Measurements from ENCODE around the gene RILPL1.

The RILPL1 gene

DNA sequence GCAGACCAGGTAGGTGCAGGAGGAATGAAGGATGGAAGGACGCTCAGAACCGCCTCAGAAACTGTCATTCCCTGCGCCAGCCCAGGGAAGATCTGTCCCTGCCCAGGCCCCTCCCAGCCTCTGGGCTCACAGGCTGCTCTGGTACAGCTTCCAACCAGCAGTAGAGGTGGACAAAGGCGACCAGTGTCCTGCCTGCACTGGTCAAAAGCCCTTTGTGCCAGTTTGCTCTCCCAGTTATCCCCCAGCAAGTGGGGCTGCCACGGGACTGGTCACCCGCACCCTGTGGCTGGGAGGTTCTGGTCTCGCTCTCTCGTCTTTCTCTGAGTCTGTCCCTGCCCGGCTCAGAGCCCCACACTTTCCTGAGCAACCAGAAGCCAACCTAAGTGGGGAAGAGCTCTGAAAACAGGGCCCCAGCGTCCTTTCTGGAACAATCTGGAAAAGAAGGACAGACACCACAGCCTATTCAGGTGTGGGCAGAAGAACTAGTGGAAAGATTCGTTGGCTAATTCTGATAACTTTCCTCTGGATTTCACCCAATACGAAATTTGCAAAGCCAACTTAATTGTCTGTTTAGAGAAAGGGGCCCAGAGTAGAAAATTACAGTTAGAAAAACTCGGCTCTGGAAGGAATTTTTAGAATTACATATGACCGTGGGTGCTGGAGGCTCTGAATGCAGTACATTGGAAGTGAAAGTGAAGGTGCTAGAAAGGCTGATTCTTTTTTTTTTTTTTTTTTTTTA lies 53.9 kb downstream of the RILPL1 start:
- no peaks in the 10 kb centered on the region; the same call in 1 of the 2 replicates for H3K4me1 ChIP-seq (ENCODE audit: control insufficient read depth, insufficient read depth, low read length)
- H3K9ac ChIP-seq (ENCODE audit: low read length): no peak overlapping the region
- no peaks in the 10 kb centered on the region for H3K9me3 ChIP-seq (ENCODE audit: control insufficient read depth, insufficient read depth, low read depth, low read length)
- H3K27me3 ChIP-seq (ENCODE audit: control insufficient read depth, insufficient read depth, low read length): no peaks in the 10 kb centered on the region
- no peak overlapping the region for H3K4me3 ChIP-seq (ENCODE audit: low read depth, low read length)
- H3K36me3 ChIP-seq (ENCODE audit: control insufficient read depth, insufficient read depth, low read length): peaks cover 8% of the 10 kb centered on the region; the same call in 1 of the 2 replicates
- no peak overlapping the region for H3K27ac ChIP-seq (ENCODE audit: low read depth, low read length)

DNA sequence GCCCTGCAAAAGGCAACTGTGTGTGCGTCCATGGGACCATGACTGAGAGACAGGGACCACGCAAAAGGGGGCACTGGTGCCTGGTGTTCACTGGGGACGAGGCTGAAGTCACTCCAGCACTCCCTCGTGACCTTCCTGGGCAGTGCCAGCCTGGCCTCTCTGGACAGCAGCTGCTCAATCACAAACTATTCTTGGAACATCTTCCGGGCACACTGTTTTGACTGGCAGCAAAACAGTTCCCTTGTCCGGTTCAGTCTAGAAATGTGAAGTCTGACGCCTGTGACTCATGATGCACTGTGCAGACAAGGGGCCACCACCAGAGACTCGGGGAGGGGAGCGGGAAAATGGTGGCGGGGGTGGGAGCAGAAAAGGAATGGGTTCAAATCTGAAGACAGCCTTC lies 54.8 kb downstream of the RILPL1 start:
- H3K27ac ChIP-seq (ENCODE audit: low read depth, low read length): no peak overlapping the region

DNA sequence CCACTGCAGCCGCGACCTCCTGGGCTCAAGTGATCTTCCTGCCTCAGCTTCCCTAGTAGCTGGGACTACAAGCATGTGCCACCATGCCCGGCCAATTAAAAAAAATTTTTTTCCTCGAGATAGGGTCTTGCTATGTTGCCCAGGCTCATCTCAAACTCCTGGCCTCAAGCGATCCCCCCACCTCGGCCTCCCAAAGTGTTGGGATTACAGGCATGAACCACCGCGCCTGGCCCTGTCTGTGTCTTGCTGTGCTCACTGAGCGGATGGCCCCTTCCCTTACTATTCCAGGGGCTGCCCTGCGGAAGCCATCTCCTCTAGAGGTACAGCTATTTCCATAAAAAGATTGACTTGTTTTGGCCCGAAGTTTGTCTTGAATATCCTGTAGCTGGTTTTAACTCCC lies 55.5 kb downstream of the RILPL1 start:
- H3K27ac ChIP-seq (ENCODE audit: low read depth, low read length): no peak overlapping the region
- no peaks in the 10 kb centered on the region; the same call in 1 of the 2 replicates for H3K4me1 ChIP-seq (ENCODE audit: control insufficient read depth, insufficient read depth, low read length)
- H3K9me3 ChIP-seq (ENCODE audit: control insufficient read depth, insufficient read depth, low read depth, low read length): no peaks in the 10 kb centered on the region
- no peak overlapping the region for H3K4me3 ChIP-seq (ENCODE audit: low read depth, low read length)
- H3K36me3 ChIP-seq (ENCODE audit: control insufficient read depth, insufficient read depth, low read length): peaks cover 9% of the 10 kb centered on the region; the same call in 1 of the 2 replicates
- no peaks in the 10 kb centered on the region for H3K27me3 ChIP-seq (ENCODE audit: control insufficient read depth, insufficient read depth, low read length)
- no peak overlapping the region for H3K9ac ChIP-seq (ENCODE audit: low read length)

More for the DNA sequence above, 54.8 kb downstream of the RILPL1 start:
- Histone ChIP-seq H3K36me3 (ENCODE audit: control insufficient read depth, insufficient read depth, low read length) (peaks cover 8% of the 10 kb centered on the region; the same call in 1 of the 2 replicates), H3K9me3 (ENCODE audit: control insufficient read depth, insufficient read depth, low read depth, low read length) (no peaks in the 10 kb centered on the region), H3K27me3 (ENCODE audit: control insufficient read depth, insufficient read depth, low read length) (no peaks in the 10 kb centered on the region), H3K9ac (ENCODE audit: low read length) (no peak overlapping the region), H3K4me1 (ENCODE audit: control insufficient read depth, insufficient read depth, low read length) (no peaks in the 10 kb centered on the region; the same call in 1 of the 2 replicates), H3K4me3 (ENCODE audit: low read depth, low read length) (no peak overlapping the region)

- no peak overlapping the region for H3K27ac ChIP-seq (ENCODE audit: low read depth, low read length)
- no peaks in the 10 kb centered on the region for H3K27me3 ChIP-seq (ENCODE audit: control insufficient read depth, insufficient read depth, low read length)
- H3K9ac ChIP-seq (ENCODE audit: low read length): no peak overlapping the region
Observed at GRCh38 chr12:123475246-123475703, 58.2 kb downstream of the RILPL1 start.

GRCh38 chr12:123474485-123475245 lies 58.9 kb downstream of the RILPL1 start:
- Histone ChIP-seq H3K4me3 (ENCODE audit: low read depth, low read length) (no peak overlapping the region), H3K9me3 (ENCODE audit: control insufficient read depth, insufficient read depth, low read depth, low read length) (no peaks in the 10 kb centered on the region), H3K9ac (ENCODE audit: low read length) (no peak overlapping the region), H3K4me1 (ENCODE audit: control insufficient read depth, insufficient read depth, low read length) (no peaks in the 10 kb centered on the region; the same call in 1 of the 2 replicates), H3K27me3 (ENCODE audit: control insufficient read depth, insufficient read depth, low read length) (no peaks in the 10 kb centered on the region), H3K27ac (ENCODE audit: low read depth, low read length) (no peak overlapping the region), H3K36me3 (ENCODE audit: control insufficient read depth, insufficient read depth, low read length) (peaks cover 28% of the 10 kb centered on the region)

More at GRCh38 chr12:123475246-123475703, 58.2 kb downstream of the RILPL1 start:
- no peak overlapping the region for H3K4me3 ChIP-seq (ENCODE audit: low read depth, low read length)
- H3K36me3 ChIP-seq (ENCODE audit: control insufficient read depth, insufficient read depth, low read length): peaks cover 28% of the 10 kb centered on the region
- H3K9me3 ChIP-seq (ENCODE audit: control insufficient read depth, insufficient read depth, low read depth, low read length): no peaks in the 10 kb centered on the region
- H3K4me1 ChIP-seq (ENCODE audit: control insufficient read depth, insufficient read depth, low read length): no peaks in the 10 kb centered on the region; the same call in 1 of the 2 replicates

DNA sequence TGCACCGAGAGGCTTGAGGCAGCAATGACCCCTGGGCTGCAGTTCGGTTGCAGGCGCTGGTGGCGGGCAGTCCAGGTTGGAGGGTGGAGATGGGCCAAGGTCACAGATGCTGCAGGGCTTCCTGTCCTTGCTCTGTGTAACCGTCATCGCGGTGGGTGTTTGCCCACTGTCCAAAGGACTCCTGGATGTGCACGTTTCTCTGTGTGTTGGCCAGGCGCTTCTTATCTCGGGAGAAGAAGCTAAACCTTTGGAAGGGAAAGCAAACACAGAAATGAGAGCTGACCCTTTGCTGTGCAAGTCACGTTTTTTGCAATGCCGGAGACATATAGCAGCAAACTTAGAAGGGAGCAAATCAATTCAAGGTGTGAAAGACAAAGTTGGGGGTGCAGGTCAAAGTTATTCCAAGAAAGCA lies 61.1 kb downstream of the RILPL1 start:
- Histone ChIP-seq H3K27me3 (ENCODE audit: control insufficient read depth, insufficient read depth, low read length) (no peaks in the 10 kb centered on the region), H3K27ac (ENCODE audit: low read depth, low read length) (no peak overlapping the region), H3K36me3 (ENCODE audit: control insufficient read depth, insufficient read depth, low read length) (peaks cover 31% of the 10 kb centered on the region), H3K9ac (ENCODE audit: low read length) (no peak overlapping the region), H3K9me3 (ENCODE audit: control insufficient read depth, insufficient read depth, low read depth, low read length) (no peaks in the 10 kb centered on the region), H3K4me3 (ENCODE audit: low read depth, low read length) (no peak overlapping the region), H3K4me1 (ENCODE audit: control insufficient read depth, insufficient read depth, low read length) (no peaks in the 10 kb centered on the region; the same call in 1 of the 2 replicates)

GRCh38 chr12:123471374-123472068 lies 62.0 kb downstream of the RILPL1 start:
- Histone ChIP-seq H3K9me3 (ENCODE audit: control insufficient read depth, insufficient read depth, low read depth, low read length) (no peaks in the 10 kb centered on the region), H3K27me3 (ENCODE audit: control insufficient read depth, insufficient read depth, low read length) (no peaks in the 10 kb centered on the region), H3K9ac (ENCODE audit: low read length) (no peak overlapping the region), H3K36me3 (ENCODE audit: control insufficient read depth, insufficient read depth, low read length) (peaks cover 29% of the 10 kb centered on the region), H3K4me3 (ENCODE audit: low read depth, low read length) (no peak overlapping the region), H3K4me1 (ENCODE audit: control insufficient read depth, insufficient read depth, low read length) (no peaks in the 10 kb centered on the region; the same call in 1 of the 2 replicates), H3K27ac (ENCODE audit: low read depth, low read length) (no peak overlapping the region)

GRCh38 chr12:123469978-123470377 lies 63.5 kb downstream of the RILPL1 start:
- Histone ChIP-seq H3K4me1 (ENCODE audit: control insufficient read depth, insufficient read depth, low read length) (no peaks in the 10 kb centered on the region), H3K9ac (ENCODE audit: low read length) (no peak overlapping the region), H3K36me3 (ENCODE audit: control insufficient read depth, insufficient read depth, low read length) (peaks cover 38% of the 10 kb centered on the region), H3K27me3 (ENCODE audit: control insufficient read depth, insufficient read depth, low read length) (no peaks in the 10 kb centered on the region), H3K9me3 (ENCODE audit: control insufficient read depth, insufficient read depth, low read depth, low read length) (no peaks in the 10 kb centered on the region), H3K4me3 (ENCODE audit: low read depth, low read length) (no peak overlapping the region), H3K27ac (ENCODE audit: low read depth, low read length) (no peak overlapping the region)

DNA sequence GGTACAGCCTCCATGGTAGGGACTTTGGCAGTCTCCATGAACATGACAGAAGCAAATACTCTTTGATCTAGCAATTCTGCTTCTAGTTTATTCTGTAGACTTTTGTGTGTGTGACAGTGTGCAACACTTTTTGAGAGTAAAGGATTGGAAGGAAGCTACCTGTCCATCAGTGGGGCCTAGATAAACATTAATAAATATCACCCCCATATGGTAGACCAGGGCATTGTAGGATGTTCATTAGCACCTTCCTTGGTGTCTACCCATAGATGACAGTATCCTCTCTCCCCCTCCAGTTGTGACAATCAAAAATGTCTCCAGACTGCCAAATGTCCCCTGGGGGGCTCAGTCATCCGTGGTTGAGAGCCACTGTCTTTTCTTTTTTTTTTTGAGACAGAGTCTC lies 64.7 kb downstream of the RILPL1 start:
- no peaks in the 10 kb centered on the region for H3K9me3 ChIP-seq (ENCODE audit: control insufficient read depth, insufficient read depth, low read depth, low read length)
- H3K9ac ChIP-seq (ENCODE audit: low read length): no peak overlapping the region
- H3K4me3 ChIP-seq (ENCODE audit: low read depth, low read length): no peak overlapping the region
- peaks cover 38% of the 10 kb centered on the region for H3K36me3 ChIP-seq (ENCODE audit: control insufficient read depth, insufficient read depth, low read length)
- H3K4me1 ChIP-seq (ENCODE audit: control insufficient read depth, insufficient read depth, low read length): no peaks in the 10 kb centered on the region
- H3K27ac ChIP-seq (ENCODE audit: low read depth, low read length): no peak overlapping the region
- no peaks in the 10 kb centered on the region for H3K27me3 ChIP-seq (ENCODE audit: control insufficient read depth, insufficient read depth, low read length)

DNA sequence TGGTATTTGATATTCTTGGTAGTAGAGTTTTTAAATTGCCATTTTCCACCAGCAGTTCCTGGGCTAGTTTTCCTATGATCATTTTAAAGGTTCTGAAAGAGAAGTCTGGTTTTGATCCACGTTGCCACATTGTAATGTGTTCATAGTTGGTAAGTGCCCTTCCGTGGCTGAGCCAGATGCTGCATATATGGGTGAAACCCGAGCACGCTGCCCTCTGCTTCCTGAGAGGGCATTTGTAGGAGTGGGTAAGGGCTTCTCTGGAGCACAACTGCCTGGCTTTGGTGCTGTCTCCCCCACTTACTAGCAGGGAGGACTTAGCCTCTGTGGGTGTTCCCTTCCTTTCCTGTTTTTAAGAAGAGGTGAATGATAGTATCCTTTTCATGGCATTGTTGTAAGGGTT lies 68.4 kb downstream of the RILPL1 start:
- Histone ChIP-seq H3K27ac (ENCODE audit: low read depth, low read length) (no peak overlapping the region), H3K4me3 (ENCODE audit: low read depth, low read length) (no peak overlapping the region), H3K9me3 (ENCODE audit: control insufficient read depth, insufficient read depth, low read depth, low read length) (no peaks in the 10 kb centered on the region), H3K4me1 (ENCODE audit: control insufficient read depth, insufficient read depth, low read length) (no peaks in the 10 kb centered on the region), H3K27me3 (ENCODE audit: control insufficient read depth, insufficient read depth, low read length) (no peaks in the 10 kb centered on the region), H3K9ac (ENCODE audit: low read length) (no peak overlapping the region), H3K36me3 (ENCODE audit: control insufficient read depth, insufficient read depth, low read length) (peaks cover 20% of the 10 kb centered on the region)

Data from HUES6 (cell line).